ENCODE data around the gene PRC1.
"Not testable (repeated sequence)": the region's sequence is repeated elsewhere in the genome, so short reads cannot be mapped to it uniquely, and the experiment has no call there.

The PRC1 gene

GRCh38 chr15:90994417-90995311 is at the start of gene PRC1:
Gene PRC1 (minus strand): TSS chr15:90994535. CDS start chr15:90994417, 118 bp downstream.
- peak; percentile 98 for DNase-seq (ENCODE audit: low spot score)

GRCh38 chr15:91043202-91043874 is 49.0 kb upstream of the PRC1 start:
- no peak for DNase-seq (ENCODE audit: low spot score)

DNA sequence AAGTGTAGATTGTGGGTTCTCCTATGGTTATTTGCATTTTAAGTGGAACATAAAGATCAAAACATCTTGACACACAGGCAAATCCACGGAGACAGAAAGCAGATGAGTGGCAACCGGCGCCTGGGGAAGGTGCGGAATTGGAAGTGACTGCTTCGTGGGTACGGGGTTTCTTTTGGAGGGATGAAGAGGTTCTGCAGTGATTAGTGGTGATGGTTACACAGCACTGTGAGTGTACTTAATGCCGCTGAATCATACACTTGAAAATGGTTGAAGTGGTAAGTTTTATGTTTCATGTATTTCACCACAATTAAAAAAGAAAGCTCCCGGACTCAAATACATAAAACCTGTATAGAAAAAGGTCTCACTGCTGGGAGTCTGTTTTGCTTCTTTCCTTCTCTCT is 46.5 kb upstream of the PRC1 start:
- DNase-seq (ENCODE audit: low spot score) = no peak

DNA sequence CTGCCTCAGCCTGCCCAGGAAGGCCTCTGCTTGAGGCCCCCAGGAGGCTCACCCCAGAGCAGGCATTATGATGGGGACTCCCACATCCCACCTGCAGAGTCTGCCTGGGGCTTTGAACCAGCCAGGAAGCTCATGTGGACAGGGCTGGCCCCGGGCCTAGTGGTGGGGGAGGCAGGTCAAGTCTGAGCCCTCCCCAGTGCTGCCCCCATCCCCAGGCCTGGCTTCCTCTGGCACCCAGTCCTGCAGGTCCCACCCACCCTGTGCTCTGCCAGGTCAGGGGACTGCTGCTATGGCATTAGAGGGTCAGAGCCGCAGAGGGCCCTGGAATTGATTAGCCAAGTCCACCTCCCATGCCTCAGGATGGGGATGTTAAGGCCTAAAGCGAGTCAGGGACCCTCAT is 45.7 kb upstream of the PRC1 start:
- no peak for DNase-seq (ENCODE audit: low spot score)

GRCh38 chr15:91032919-91033803 is 38.8 kb upstream of the PRC1 start:
- DNase-seq (ENCODE audit: low spot score) = peak; percentile 57

- DNase-seq (ENCODE audit: low spot score) = no peak
These were observed 37.5 kb upstream of the PRC1 start for GRCh38 chr15:91031796-91032195.

DNA sequence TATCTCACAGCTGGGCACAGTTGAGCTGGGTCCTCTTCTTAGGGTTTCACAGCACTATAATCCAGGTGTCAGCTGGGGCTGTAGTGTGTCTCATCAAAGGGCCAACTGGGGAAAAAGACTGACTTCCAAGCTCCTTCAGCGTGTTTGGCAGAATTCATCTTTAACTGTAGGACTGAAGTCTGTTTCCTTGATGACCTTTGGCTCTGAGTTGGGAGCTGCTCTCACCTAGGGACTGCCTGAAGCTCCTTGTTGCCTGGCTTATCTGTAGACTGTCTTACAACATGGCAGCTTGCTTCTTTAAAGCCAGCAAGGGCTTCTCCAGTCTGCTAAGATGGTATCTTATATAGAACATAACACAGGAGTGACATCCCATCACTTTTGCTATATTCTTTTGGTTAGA is 33.3 kb upstream of the PRC1 start:
- no peak for DNase-seq (ENCODE audit: low spot score)

- no peak for DNase-seq (ENCODE audit: low spot score)
These were observed 29.4 kb upstream of the PRC1 start for GRCh38 chr15:91023720-91024119.

GRCh38 chr15:91022832-91023129 is 28.4 kb upstream of the PRC1 start:
- no peak for DNase-seq (ENCODE audit: low spot score)

DNA sequence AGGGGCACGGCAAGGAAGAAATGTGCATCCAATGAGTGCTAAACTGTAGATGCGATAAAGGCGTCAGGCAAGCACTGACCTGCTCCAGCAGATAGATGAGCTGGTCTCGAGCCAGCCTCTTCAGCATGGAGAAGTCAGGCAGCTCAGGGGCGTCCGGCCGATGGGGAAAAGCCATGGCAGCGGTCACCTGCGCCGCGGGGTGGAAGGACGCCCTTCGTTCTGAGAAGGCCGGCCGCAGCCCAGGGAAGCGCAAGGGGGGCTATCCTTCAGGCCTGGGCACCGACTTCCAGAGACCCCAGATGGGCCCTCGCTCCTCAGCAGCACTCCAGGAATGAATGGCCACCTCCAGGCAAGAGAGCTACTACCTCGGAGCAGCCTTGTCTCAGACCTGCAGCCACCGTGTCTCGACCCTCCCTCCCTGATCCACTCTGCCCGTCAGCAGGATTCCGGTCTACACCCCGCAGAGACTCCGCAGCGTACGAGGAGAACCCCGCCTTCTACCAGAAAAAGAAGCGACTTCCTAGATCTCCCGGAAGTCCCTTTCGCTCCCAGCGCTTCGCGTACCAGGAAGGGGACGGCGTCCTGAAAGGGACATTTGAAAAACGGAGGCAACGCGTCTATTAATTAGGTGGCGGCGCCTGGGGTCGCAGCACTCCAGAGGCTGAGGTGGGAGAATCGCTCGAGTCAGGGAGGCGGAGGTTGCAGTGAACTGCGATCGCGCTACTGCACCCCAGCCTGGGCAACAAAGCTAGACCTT is 27.9 kb upstream of the PRC1 start, which contains the start of gene VPS33B:
TSS of gene VPS33B (minus strand) at position 520 of the 757 bp plus-strand sequence. CDS start at position 175, 345 bp downstream.
- peak; percentile 92 for DNase-seq (ENCODE audit: low spot score)

DNA sequence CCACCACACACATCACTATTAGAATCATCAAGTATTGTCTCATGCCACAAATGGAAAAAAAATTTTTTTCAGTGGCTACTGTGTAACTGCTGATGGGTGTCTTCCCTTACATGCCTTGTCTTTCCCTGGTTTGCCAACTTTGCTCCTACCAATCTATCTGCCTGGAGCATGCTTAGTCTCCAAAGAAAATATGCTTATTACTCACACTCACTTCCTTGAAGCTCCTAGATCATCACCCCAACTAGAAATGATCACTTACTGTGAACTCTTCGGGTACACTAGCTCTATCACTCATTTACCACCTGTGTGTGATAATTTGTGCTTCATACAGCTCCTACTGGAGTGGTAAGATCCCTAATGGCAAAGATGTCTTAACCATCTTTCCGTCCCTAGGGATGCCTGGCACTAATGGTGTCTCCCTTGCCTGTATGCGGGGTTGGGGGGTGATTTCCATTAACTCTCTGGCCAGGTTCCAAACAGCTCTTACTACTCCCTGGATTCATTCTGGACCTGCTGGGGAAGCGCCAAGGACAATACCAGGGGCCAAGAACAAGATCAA is 27.3 kb upstream of the PRC1 start:
- no peak for DNase-seq (ENCODE audit: low spot score)

DNA sequence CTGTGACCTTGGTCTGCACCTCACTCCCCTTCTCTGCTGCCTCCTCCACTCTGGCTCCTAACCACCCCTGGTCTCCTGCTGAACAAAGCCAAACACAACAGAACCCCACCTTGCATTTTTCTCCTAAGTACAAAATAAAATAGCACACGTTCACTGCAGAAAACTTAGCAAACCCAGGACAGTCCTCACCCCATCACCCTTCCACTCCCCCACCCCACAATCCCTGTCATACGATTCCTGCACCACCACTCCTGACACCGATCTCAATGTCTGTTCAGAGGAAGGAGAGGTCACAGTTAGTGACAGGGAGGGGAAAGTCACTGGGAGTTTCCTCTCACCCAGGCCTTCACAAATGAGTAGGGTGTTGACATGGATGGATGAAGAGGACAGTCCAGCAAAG is 23.8 kb upstream of the PRC1 start:
- no peak for DNase-seq (ENCODE audit: low spot score)

- DNase-seq (ENCODE audit: low spot score) = no peak
These were observed 23.4 kb upstream of the PRC1 start for GRCh38 chr15:91017716-91018115.

- DNase-seq (ENCODE audit: low spot score) = not testable (repeated sequence)
These were observed 19.4 kb upstream of the PRC1 start for GRCh38 chr15:91013701-91014100.

GRCh38 chr15:91007266-91007665 is 12.9 kb upstream of the PRC1 start:
- no peak for DNase-seq (ENCODE audit: low spot score)

- DNase-seq (ENCODE audit: low spot score) = no peak
These were observed 6.9 kb upstream of the PRC1 start for GRCh38 chr15:91001209-91001608.

DNA sequence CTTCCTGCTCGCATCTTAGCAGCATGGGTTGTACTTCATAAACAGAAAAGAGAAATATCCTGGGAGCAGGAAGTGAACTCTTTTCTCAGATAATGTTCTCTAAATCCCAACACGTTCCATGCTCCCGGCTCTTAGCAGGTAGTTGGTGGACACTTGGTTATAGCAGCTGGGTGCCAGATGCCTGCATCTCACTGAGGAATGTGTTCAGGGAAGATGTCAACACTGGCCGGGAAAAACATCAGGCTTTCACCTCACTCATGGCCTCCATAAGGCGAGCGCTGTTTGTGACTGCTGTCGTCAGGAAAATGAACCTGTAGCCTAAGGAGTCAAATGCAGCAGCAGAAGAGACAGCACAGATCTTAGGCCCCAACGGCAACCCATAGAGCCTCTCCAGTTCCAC is 4.4 kb upstream of the PRC1 start:
- no peak for DNase-seq (ENCODE audit: low spot score)

GRCh38 chr15:90994059-90994416 is 297 bp downstream of the PRC1 start:
- no peak for DNase-seq (ENCODE audit: low spot score)

DNA sequence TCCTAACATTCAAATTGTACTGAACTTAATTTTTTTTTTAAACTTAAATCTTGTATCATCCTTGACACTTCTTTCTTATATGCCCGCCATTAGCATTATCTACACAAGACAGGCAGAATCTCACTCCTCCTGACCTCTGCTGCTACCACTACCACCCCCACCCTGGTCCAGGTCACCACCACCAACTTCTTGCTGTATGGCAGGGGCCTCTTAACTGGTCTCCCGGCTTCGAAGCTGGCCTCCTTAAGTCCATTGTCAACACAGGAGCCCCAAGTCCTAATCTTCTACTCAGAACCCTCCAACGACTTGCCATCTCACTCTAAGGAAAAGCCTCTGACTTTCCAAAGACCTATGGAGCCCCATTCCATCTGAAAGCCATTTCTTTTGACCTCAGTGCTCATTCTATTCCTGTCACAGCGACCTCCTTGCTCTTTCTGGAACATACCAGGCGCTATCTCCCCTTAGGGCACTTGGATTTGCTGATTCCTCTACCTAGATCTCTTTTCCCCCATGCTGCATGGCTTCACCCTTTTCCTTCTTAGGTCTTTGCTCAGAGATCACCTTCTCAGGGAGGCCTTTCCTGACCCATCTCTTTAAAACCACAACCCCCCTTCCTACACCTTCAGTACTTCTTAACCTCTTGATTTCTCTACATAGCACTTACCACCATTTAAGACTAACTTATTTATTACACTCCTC is 2.6 kb downstream of the PRC1 start:
- DNase-seq (ENCODE audit: low spot score) = no peak

DNA sequence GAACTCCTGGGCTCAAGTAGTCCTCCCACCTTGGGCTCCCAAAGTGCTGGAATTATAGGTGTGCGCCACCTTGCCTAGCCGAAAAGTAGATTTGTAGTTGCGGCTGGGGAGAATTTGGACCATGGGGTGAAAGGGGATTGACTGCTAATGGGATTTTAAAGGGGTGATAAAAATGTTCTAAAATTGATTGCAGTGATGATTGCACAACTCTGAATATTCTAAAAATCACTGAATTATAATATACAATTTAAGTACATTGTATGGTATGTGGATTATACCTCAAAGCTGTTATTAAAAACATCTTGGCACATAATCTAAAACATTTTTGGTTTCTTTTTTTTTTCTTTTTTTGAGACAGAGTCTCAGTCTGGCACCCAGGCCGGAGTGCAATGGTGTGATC is 3.9 kb downstream of the PRC1 start:
- no peak for DNase-seq (ENCODE audit: low spot score)

All from cerebellar cortex (tissue), 1 donor.